ENCODE results near the gene MTLN.
"Not testable (repeated sequence)": the region's sequence is repeated elsewhere in the genome, so short reads cannot be mapped to it uniquely, and the experiment has no call there.

Gene MTLN

GRCh38 chr2:110205660-110206455 is 6.5 kb downstream of the MTLN start:
- in situ Hi-C loops (cut with HindIII; ENCODE audit: low pct_ligation_motif_present, low pct_unique_long_range_greater_than_20kb, low sequenced_read_pairs), result no loop called here

GRCh38 chr2:110204408-110205385 is 7.7 kb downstream of the MTLN start, which contains the start of gene NPHP1:
NPHP1 (minus strand) TSS chr2:110205013; CDS start chr2:110204968, 45 bp downstream.
- DNase-seq, result peak; percentile 86
- in situ Hi-C loops (cut with HindIII; ENCODE audit: low pct_ligation_motif_present, low pct_unique_long_range_greater_than_20kb, low sequenced_read_pairs), result no loop called here

More at GRCh38 chr2:110205660-110206455, 6.5 kb downstream of the MTLN start:
- no peak for DNase-seq

GRCh38 chr2:110198016-110198415 is 14.3 kb downstream of the MTLN start:
- DNase-seq, result no peak
- in situ Hi-C loops (cut with HindIII; ENCODE audit: low pct_ligation_motif_present, low pct_unique_long_range_greater_than_20kb, low sequenced_read_pairs), result no loop called here

GRCh38 chr2:110197452-110197851 is 14.9 kb downstream of the MTLN start:
- no peak for DNase-seq
- in situ Hi-C loops (cut with HindIII; ENCODE audit: low pct_ligation_motif_present, low pct_unique_long_range_greater_than_20kb, low sequenced_read_pairs), result no loop called here

GRCh38 chr2:110190169-110190568 is 22.2 kb downstream of the MTLN start:
- DNase-seq; in situ Hi-C loops (cut with HindIII; ENCODE audit: low pct_ligation_motif_present, low pct_unique_long_range_greater_than_20kb, low sequenced_read_pairs): not testable (repeated sequence)

- no peak for DNase-seq
- in situ Hi-C loops (cut with HindIII; ENCODE audit: low pct_ligation_motif_present, low pct_unique_long_range_greater_than_20kb, low sequenced_read_pairs), result no loop called here
Observed at GRCh38 chr2:110182449-110182848, 29.9 kb downstream of the MTLN start.

- no peak for DNase-seq
- in situ Hi-C loops (cut with HindIII; ENCODE audit: low pct_ligation_motif_present, low pct_unique_long_range_greater_than_20kb, low sequenced_read_pairs), result no loop called here
Observed at GRCh38 chr2:110180036-110180435, 32.3 kb downstream of the MTLN start.

GRCh38 chr2:110173523-110173922 is 38.8 kb downstream of the MTLN start:
- in situ Hi-C loops (cut with HindIII; ENCODE audit: low pct_ligation_motif_present, low pct_unique_long_range_greater_than_20kb, low sequenced_read_pairs), result no loop called here
- no peak for DNase-seq

GRCh38 chr2:110172506-110172905 is 39.8 kb downstream of the MTLN start:
- in situ Hi-C loops (cut with HindIII; ENCODE audit: low pct_ligation_motif_present, low pct_unique_long_range_greater_than_20kb, low sequenced_read_pairs), result no loop called here
- no peak for DNase-seq

GRCh38 chr2:110170102-110170501 is 42.2 kb downstream of the MTLN start:
- no peak for DNase-seq
- in situ Hi-C loops (cut with HindIII; ENCODE audit: low pct_ligation_motif_present, low pct_unique_long_range_greater_than_20kb, low sequenced_read_pairs), result no loop called here

GRCh38 chr2:110167326-110168000 is 44.9 kb downstream of the MTLN start:
- in situ Hi-C loops (cut with HindIII; ENCODE audit: low pct_ligation_motif_present, low pct_unique_long_range_greater_than_20kb, low sequenced_read_pairs), result no loop called here
- DNase-seq, result no peak

- DNase-seq, result no peak
- in situ Hi-C loops (cut with HindIII; ENCODE audit: low pct_ligation_motif_present, low pct_unique_long_range_greater_than_20kb, low sequenced_read_pairs), result no loop called here
Observed at GRCh38 chr2:110166266-110166665, 46.1 kb downstream of the MTLN start.

All from ACHN (cell line).